Measurements from ENCODE around the gene WDFY4. TPM values are rescaled to one million over a fixed set of nuclear protein-coding genes. Genes with fewer than 3 reads are reported as not detected.

The WDFY4 gene
- total and polyA plus RNA-seq, 4 donors, result 0.57 to 7.1 (median 2.0) TPM

- Histone ChIP-seq H3K4me3 (ENCODE audit: low read depth in 1 of 3, low read length in 3 of 3) (no peak overlapping the region), H3K4me1 (ENCODE audit: control insufficient read depth in 4 of 4, insufficient read depth in 4 of 4, low read length in 3 of 4) (no peaks in the 10 kb centered on the region), H3K36me3 (ENCODE audit: control insufficient read depth in 4 of 4, insufficient read depth in 3 of 4, low read depth in 1 of 4, low read length in 3 of 4) (no peaks in the 10 kb centered on the region), H3K27ac (ENCODE audit: low read depth in 1 of 2, low read length in 2 of 2) (no peak overlapping the region), H3K9ac (ENCODE audit: low read depth in 1 of 2, low read length in 2 of 2) (no peak overlapping the region), H3K27me3 (ENCODE audit: control insufficient read depth in 4 of 4, insufficient read depth in 4 of 4, low read length in 3 of 4) (peaks cover 0 to 3% (median 0%) of the 10 kb centered on the region in 4 donors), H3K9me3 (ENCODE audit: control insufficient read depth in 4 of 4, low read length in 3 of 4) (no peaks in the 10 kb centered on the region)
- 76% methylated on average over 26 of the region's 26 CpGs for WGBS
- TF ChIP-seq EGR1 (IDR thresholded peaks at IDR 0.05; ENCODE audit: low read depth in 2 of 2), result no peak
- TF ChIP-seq SP1 (IDR thresholded peaks at IDR 0.05), result no peak
- TF ChIP-seq ZBTB33 (IDR thresholded peaks at IDR 0.05), result no peak
- TF ChIP-seq FOXA1 (IDR thresholded peaks at IDR 0.05), result no peak
- no peak for TF ChIP-seq ATF3 (IDR thresholded peaks at IDR 0.05)
- no peak for TF ChIP-seq CTCF (IDR thresholded peaks at IDR 0.05; ENCODE audit: low read depth, low read length, missing input control)
- TF ChIP-seq HNF4G (IDR thresholded peaks at IDR 0.05), result no peak
- TF ChIP-seq YY1 (IDR thresholded peaks at IDR 0.05), result no peak
- no peak for TF ChIP-seq FOXA2 (IDR thresholded peaks at IDR 0.05)
- TF ChIP-seq NR2F2 (IDR thresholded peaks at IDR 0.05), result no peak
- TF ChIP-seq JUND (IDR thresholded peaks at IDR 0.05), result no peak
- TF ChIP-seq MAX (IDR thresholded peaks at IDR 0.05), result no peak
- TF ChIP-seq HNF4A (conservative IDR thresholded peaks at IDR 0.05), result no peak
- TF ChIP-seq TAF1 (conservative IDR thresholded peaks at IDR 0.05), result no peak
- no peak for TF ChIP-seq RXRA (IDR thresholded peaks at IDR 0.05)
- TF ChIP-seq RAD21 (IDR thresholded peaks at IDR 0.05), result no peak
- DNase-seq (ENCODE audit: low spot score), result no peak
Observed at GRCh38 chr10:48671914-48672595, 12.6 kb upstream of the WDFY4 start.

GRCh38 chr10:48672596-48673265 is 11.9 kb upstream of the WDFY4 start:
- H3K36me3 ChIP-seq (ENCODE audit: control insufficient read depth in 4 of 4, insufficient read depth in 3 of 4, low read depth in 1 of 4, low read length in 3 of 4), result no peaks in the 10 kb centered on the region
- no peak overlapping the region for H3K4me3 ChIP-seq (ENCODE audit: low read depth in 1 of 3, low read length in 3 of 3)
- TF ChIP-seq MAX (IDR thresholded peaks at IDR 0.05), result no peak
- peaks cover 0 to 2% (median 0%) of the 10 kb centered on the region in 4 donors for H3K9me3 ChIP-seq (ENCODE audit: control insufficient read depth in 4 of 4, low read length in 3 of 4)
- no peak for DNase-seq (ENCODE audit: low spot score)
- no peaks in the 10 kb centered on the region for H3K4me1 ChIP-seq (ENCODE audit: control insufficient read depth in 4 of 4, insufficient read depth in 4 of 4, low read length in 3 of 4)
- H3K27me3 ChIP-seq (ENCODE audit: control insufficient read depth in 4 of 4, insufficient read depth in 4 of 4, low read length in 3 of 4), result peaks cover 0 to 3% (median 0%) of the 10 kb centered on the region in 4 donors
- 90% methylated on average over 9 of the region's 9 CpGs for WGBS
- H3K9ac ChIP-seq (ENCODE audit: low read depth in 1 of 2, low read length in 2 of 2), result no peak overlapping the region
- no peak overlapping the region for H3K27ac ChIP-seq (ENCODE audit: low read depth in 1 of 2, low read length in 2 of 2)

All from liver (tissue), 9 donors.